Neuron (in vitro differentiated cells): Measurements from ENCODE around the gene PGLYRP1.

ENCODE experiments used
- H2AFZ ChIP-seq: one replicate; pipeline ENCODE4 v1.6.1; 2013; ENCODE audit warnings: low read depth, mild to moderate bottlenecking, inconsistent platforms, low read length, moderate library complexity
- H3K27me3 ChIP-seq: one replicate; pipeline ENCODE4 v1.6.1; 2013; ENCODE audit warnings: low read length; ENCODE audit not compliant: insufficient read depth
- H3K36me3 ChIP-seq: one replicate; pipeline ENCODE4 v1.6.1; 2013; ENCODE audit warnings: low read length; ENCODE audit not compliant: insufficient read depth
- H3K4me1 ChIP-seq: one replicate; pipeline ENCODE4 v1.6.1; 2013; ENCODE audit warnings: low read length; ENCODE audit not compliant: insufficient read depth
- H3K4me3 ChIP-seq: 2 replicates; pipeline ENCODE4 v1.5.1; 2013; ENCODE audit warnings: mild to moderate bottlenecking, low read length, moderate library complexity
- H3K9me3 ChIP-seq: one replicate; pipeline ENCODE4 v1.6.1; 2013; ENCODE audit warnings: low read length

PGLYRP1 gene

GRCh38 chr19:46009530-46010510, 13.0 kb downstream of the PGLYRP1 start:
- Histone ChIP-seq H3K9me3 (no peaks in the 10 kb centered on the region), H3K27me3 (no peaks in the 10 kb centered on the region), H3K4me1 (peaks cover 8% of the 10 kb centered on the region)

GRCh38 chr19:46006411-46006810, 16.4 kb downstream of the PGLYRP1 start:
- no peak overlapping the region for H3K4me3 ChIP-seq
- peaks cover 25% of the 10 kb centered on the region for H3K36me3 ChIP-seq
- no peak overlapping the region for H2AFZ ChIP-seq

More at GRCh38 chr19:46009530-46010510, 13.0 kb downstream of the PGLYRP1 start:
- Histone ChIP-seq H3K36me3 (peaks cover 22% of the 10 kb centered on the region), H3K4me3 (no peak overlapping the region), H2AFZ (no peak overlapping the region)

GRCh38 chr19:46002678-46003275, 20.1 kb downstream of the PGLYRP1 start:
- Histone ChIP-seq H3K9me3 (no peaks in the 10 kb centered on the region), H3K36me3 (peaks cover 25% of the 10 kb centered on the region), H2AFZ (no peak overlapping the region), H3K27me3 (no peaks in the 10 kb centered on the region), H3K4me1 (peaks cover 15% of the 10 kb centered on the region), H3K4me3 (no peak overlapping the region)

More at GRCh38 chr19:46006411-46006810, 16.4 kb downstream of the PGLYRP1 start:
- H3K4me1 ChIP-seq = peaks cover 8% of the 10 kb centered on the region
- H3K9me3 ChIP-seq = no peaks in the 10 kb centered on the region
- H3K27me3 ChIP-seq = no peaks in the 10 kb centered on the region

- Histone ChIP-seq H3K4me1 (peaks cover 14% of the 10 kb centered on the region), H3K9me3 (no peaks in the 10 kb centered on the region), H3K27me3 (no peaks in the 10 kb centered on the region), H2AFZ (no peak overlapping the region), H3K4me3 (no peak overlapping the region), H3K36me3 (peaks cover 17% of the 10 kb centered on the region)
These were observed 22.2 kb downstream of the PGLYRP1 start for GRCh38 chr19:46000491-46001246.

GRCh38 chr19:45999653-46000121, 23.2 kb downstream of the PGLYRP1 start:
- Histone ChIP-seq H3K36me3 (peaks cover 14% of the 10 kb centered on the region), H3K9me3 (no peaks in the 10 kb centered on the region), H3K27me3 (no peaks in the 10 kb centered on the region), H3K4me3 (no peak overlapping the region), H2AFZ (no peak overlapping the region), H3K4me1 (peaks cover 15% of the 10 kb centered on the region)

- H2AFZ ChIP-seq = no peak overlapping the region
- H3K27me3 ChIP-seq = no peaks in the 10 kb centered on the region
- H3K36me3 ChIP-seq = peaks cover 14% of the 10 kb centered on the region
- peaks cover 17% of the 10 kb centered on the region for H3K4me1 ChIP-seq
- H3K9me3 ChIP-seq = no peaks in the 10 kb centered on the region
- no peak overlapping the region for H3K4me3 ChIP-seq
These were observed 24.0 kb downstream of the PGLYRP1 start for GRCh38 chr19:45998834-45999233.

GRCh38 chr19:45996933-45997332, 25.9 kb downstream of the PGLYRP1 start:
- peaks cover 17% of the 10 kb centered on the region for H3K4me1 ChIP-seq
- peaks cover 8% of the 10 kb centered on the region for H3K36me3 ChIP-seq
- H3K9me3 ChIP-seq = no peaks in the 10 kb centered on the region
- H3K27me3 ChIP-seq = no peaks in the 10 kb centered on the region
- H2AFZ ChIP-seq = no peak overlapping the region
- no peak overlapping the region for H3K4me3 ChIP-seq

GRCh38 chr19:45995715-45996385, 27.0 kb downstream of the PGLYRP1 start:
- no peaks in the 10 kb centered on the region for H3K27me3 ChIP-seq
- H3K4me3 ChIP-seq = peak overlapping the region; percentile 90
- H3K36me3 ChIP-seq = peaks cover 3% of the 10 kb centered on the region
- H3K4me1 ChIP-seq = peaks cover 17% of the 10 kb centered on the region
- H3K9me3 ChIP-seq = no peaks in the 10 kb centered on the region
- H2AFZ ChIP-seq = peak overlapping the region; percentile 29

- Histone ChIP-seq H3K4me3 (peak within 1 kb of the TSS; percentile 90), H3K4me1 (peaks cover 14% of the 10 kb centered on the region), H2AFZ (peak within 1 kb of the TSS; percentile 37), H3K36me3 (peaks cover 3% of the 10 kb centered on the region), H3K27me3 (no peaks in the 10 kb centered on the region), H3K9me3 (no peaks in the 10 kb centered on the region)
These were observed 27.7 kb downstream of the PGLYRP1 start, which contains the start of gene CCDC61 for GRCh38 chr19:45994998-45995714. CCDC61 (plus strand) TSS chr19:45995467; CDS start chr19:46003019, 7,552 bp downstream.

- no peaks in the 10 kb centered on the region for H3K9me3 ChIP-seq
- peak overlapping the region; percentile 55 for H3K4me3 ChIP-seq
- peaks cover 13% of the 10 kb centered on the region for H3K4me1 ChIP-seq
- H3K36me3 ChIP-seq = peaks cover 3% of the 10 kb centered on the region
- H2AFZ ChIP-seq = peak overlapping the region; percentile 37
- no peaks in the 10 kb centered on the region for H3K27me3 ChIP-seq
These were observed 28.3 kb downstream of the PGLYRP1 start for GRCh38 chr19:45994456-45994997.

- Histone ChIP-seq H3K36me3 (no peaks in the 10 kb centered on the region), H3K4me1 (peaks cover 2% of the 10 kb centered on the region), H3K27me3 (no peaks in the 10 kb centered on the region), H2AFZ (no peak overlapping the region), H3K4me3 (no peak overlapping the region), H3K9me3 (no peaks in the 10 kb centered on the region)
These were observed 32.6 kb downstream of the PGLYRP1 start for GRCh38 chr19:45990113-45990728.
